ENCODE results near the gene SPEF2.

The SPEF2 gene

DNA sequence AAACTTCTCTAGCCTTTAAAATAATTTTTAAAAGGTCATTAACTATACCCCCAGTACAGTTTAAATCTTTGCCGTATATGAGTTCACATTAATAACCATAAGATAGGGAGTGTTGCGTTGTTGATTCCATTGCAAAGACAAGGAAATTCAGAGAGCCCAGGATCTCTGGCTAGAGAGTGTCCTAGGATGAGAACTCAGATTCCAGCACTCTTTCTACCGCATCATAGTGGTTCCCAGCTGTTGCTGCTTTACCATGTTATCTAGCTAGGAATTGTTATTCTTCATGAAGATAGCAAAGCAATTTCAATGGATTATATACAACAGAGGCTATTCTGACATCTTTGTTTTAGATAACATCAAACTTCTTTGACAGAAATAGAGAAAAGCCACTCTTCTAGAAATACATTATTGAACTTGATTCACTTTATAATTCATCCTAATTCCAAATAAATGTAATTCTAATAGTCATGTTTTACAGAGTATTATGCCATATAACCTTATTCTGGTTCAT, 160.7 kb downstream of the SPEF2 start:
- no peak for DNase-seq (ENCODE audit: low spot score)

DNA sequence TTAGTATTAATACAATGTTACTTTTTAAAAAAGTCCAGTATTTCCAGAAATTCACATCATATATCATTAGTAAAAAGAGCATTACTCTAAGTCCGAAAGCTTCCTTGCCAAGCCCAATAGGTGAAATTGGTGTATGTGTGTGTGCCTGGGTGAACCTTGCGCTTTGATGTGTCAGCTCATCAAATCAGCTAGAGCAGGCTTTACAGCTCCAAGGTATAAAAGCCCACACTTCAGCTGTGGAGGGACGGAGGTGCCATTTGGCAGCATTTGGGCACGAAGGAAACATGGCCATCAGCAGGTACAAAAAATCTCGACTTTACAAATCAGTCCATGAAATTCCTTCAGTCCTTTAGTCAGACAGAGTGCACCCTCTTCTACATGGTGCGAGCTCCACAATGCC, 162.6 kb downstream of the SPEF2 start:
- no peak for DNase-seq (ENCODE audit: low spot score)

DNA sequence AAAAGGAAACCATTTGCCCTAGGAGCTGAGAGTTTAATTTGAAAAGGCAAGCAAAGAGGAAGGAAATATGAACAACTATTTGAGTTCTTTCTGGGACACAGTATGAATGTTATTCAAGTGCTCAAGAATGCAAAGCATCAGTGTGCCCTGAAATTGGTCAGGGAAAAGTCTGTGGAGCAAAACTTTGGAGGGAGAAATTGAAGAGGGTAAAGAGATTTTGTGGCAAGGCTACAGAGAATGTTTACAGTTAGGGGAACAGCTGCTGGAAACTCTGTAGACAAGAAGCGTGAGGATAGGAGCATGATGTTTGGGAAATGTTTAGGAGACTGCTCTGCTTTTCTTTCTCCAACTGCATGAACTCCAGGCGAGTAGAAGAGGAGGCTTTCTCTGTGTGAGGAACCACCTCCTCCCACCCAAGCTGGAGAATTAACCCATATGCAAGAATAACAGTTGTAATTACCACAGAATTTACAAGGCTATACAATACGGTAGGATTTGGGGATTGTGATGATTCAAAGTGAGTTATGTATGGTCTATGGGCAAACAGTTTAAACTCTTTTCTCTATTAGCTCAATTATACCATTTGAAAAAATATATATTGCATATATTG, 163.6 kb downstream of the SPEF2 start:
- DNase-seq (ENCODE audit: low spot score): no peak

DNA sequence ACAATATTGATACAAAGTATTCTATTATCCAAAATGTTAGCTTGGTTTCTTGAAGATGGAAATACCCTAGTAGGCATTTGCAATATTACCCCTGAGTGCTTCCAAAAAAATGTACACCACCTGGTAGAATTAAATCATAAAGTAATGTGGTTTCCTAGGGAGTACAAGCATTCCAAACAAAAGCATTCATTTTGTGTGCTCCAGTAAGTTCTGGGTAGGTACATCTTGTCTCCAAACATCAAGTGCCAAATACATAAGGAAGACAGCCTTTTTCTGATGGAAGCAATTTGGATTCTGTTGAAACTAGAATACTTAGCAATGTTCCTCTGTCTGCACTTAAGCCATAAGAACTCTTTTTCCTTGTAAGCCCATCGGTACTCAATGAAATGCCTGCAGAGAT, 165.9 kb downstream of the SPEF2 start:
- DNase-seq (ENCODE audit: low spot score): no peak

DNA sequence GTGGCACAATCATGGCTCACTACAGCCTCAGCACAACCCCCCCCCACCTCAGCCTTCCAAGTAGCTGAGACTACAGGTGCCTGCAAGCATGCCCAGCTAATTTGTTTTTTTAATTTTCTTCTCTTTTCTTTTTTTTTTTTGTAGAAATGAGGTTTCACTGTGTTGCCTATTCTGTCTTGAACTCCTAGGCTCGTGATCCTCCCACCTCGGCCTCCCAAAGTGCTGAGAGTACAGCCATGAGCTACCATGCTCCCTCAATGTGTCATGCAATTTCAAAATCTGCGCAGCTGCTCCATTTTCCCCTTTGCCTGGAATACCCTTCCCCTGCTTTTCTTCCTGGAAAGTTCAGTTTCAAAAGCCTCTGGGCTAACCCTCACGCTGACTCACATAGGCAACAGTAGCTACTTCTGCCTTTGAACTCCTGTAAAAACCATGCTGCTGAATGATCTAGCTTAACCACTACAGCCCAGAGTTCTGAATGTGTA, 168.0 kb downstream of the SPEF2 start:
- no peak for DNase-seq (ENCODE audit: low spot score)

DNA sequence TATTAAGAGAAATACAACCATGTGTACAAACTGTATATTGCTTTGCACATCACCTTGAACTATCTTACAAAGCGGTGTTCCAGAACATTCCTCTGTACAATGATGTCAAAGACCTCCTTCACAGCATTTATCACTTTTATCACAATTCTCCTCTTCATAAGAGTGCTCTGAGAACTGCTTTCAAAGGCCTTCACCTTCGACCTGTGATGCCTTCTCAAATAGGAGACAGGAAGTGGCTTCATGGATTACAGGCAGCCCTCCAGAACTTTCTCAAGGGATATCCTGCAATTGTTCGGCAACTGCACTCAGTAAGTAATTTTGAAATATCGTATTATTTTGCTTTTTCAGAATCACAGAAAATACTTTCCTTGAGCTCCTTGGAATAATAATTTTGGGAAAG, 171.1 kb downstream of the SPEF2 start:
- no peak for DNase-seq (ENCODE audit: low spot score)

DNA sequence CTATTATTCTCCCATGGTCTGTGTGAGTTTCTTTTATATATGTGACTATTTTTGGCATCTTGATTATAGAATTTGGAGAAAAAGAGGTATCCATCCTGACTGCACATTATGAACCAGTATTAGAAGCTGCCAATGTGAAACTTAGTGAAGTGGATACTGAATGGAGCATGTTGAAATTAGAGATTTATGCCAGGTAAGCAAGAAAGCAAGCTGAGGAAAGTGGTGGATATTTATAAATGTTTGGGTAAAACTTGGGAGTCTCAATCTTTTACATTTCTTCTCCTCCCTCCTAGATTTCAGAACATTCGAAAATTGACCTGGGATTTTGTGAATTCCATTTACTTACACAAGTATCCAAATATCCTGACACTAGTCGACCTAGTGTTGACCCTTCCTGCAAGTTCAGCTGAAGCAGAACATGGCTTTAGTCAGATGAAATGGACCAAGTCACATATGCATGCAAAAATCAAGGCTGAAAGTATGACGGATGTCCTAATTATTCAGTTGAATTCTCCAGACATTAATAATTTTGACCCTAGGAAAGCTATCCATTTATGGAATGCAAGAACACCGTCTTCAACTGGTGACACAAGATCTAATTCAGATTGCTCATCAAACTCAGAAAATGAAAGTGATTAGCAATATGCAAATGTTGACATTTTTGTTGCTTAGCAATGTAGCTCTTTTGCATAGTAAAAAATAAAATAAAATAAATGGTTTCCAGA, 172.2 kb downstream of the SPEF2 start:
- no peak for DNase-seq (ENCODE audit: low spot score)

DNA sequence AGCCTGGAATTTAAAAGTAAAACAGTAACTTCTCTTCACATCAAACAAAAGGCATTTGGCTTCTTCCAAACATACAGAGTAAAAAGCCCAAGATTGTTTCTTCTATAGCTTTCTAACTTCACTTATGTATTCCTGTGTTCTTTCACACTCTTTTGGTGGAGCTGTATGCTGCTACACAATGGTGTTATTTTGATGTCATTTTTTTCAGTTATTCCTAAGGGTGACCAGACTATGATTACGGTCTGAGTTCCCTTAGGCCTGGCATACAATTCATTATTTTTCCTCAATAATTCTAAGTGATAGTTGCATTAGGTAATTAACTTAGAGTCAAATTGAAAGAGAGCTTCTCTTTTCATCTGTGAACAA, 172.8 kb downstream of the SPEF2 start:
- no peak for DNase-seq (ENCODE audit: low spot score)

DNA sequence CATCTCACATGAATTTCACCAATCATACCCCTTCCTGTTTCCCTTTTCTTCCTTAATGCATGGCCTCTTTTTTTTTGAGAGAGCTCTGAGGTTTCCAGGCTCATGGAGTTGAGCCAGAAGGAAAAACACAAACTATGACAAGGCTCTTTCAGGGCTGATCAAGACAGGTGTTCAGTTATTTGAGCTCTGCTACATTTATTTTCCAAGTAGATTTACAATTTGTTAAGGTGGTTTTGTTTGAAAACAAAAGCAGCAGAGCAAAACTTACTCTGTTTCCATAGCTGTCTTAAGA, 176.6 kb downstream of the SPEF2 start:
- no peak for DNase-seq (ENCODE audit: low spot score)

DNA sequence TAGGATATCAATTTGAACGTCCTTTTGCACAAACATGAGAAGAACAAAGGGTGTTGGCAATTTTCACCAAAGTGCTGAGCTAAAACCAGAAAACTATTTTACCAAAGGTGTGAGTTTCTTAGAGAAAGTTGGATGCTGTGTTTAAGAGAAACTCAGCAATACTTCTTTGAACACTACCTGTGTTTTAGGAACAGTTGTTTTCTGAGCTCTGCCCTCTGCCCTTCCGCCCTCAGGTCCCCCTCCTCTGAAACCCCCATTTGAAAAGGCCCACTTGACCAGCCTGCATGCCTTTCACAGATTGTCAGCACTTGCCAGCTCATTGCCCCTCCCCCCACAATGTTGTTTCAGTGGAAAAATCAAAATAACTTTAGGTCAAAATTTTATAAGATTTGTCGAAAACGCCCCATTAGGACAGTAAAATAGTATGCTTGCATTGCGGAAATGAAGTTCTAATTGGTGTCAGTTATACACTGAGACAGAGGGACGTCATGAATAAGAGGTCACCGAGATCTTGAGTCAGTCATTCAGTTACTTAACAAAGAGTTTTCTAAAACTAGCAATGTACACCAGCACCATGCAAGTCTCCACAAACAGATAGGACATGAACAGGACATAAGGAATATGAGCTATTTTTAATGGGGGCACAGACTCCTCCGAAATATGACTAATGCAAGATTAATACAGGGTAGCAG, 177.2 kb downstream of the SPEF2 start:
- peak; percentile 20 for DNase-seq (ENCODE audit: low spot score)

DNA sequence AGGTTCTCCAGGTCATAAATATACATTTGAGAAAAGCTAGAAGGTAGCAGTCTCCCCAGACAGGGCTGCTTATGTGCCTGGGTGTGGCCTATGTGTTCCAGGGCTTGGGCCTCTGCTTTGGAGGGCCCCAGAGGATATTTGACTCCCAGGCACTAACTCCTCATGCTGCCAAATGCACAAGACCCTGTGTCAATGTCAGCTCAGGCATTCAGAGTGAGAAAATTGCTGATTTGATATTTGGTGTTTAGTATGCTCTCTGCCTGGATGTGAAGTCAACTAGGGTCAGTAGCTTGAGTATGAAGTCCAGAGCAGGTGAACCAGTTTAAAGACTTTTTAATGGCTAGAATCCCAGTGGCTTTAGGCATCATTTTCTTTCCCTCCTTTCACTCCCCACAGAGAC, 181.5 kb downstream of the SPEF2 start:
- no peak for DNase-seq (ENCODE audit: low spot score)

DNA sequence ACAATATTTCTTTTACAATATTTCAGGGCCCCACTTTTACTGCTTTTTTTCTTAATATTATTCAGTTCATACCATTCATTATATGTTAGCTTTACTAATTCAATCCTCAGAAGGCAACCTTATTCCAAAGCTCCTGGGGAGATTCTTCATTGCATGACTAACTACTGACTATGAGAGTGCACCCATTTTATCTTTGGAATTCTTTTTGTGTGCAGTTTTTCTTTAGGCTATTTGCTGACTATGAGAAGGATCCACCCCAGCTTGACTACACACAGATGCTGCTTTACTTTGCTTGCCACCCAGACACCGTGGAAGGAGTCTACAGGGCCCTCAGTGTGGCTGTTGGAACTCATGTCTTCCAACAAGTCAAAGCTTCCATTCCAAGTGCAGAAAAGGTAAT, 182.1 kb downstream of the SPEF2 start:
- DNase-seq (ENCODE audit: low spot score): no peak

DNA sequence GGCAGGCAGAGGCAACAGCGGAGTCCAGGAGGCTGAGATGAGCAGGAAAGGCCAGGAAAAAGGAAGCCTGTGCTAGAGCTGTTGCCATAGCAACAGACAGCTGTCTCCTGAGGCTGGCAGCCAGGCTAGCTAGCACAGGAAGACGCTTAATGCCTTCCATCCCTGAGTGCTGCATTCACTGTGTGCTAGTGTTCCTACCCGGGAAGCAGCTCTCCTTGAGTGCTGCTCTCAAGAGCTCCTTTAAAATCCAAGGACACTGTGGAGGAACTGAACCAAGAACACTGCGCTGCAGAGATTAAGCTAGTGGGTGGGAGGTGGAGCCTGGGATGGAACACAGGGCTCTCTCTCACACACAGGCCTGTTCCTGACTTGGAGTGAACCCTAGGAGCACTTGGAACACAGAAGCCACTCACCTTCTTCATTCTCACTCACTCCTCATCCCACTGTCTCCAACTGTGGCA, 185.6 kb downstream of the SPEF2 start:
- DNase-seq (ENCODE audit: low spot score): peak; percentile 78

DNA sequence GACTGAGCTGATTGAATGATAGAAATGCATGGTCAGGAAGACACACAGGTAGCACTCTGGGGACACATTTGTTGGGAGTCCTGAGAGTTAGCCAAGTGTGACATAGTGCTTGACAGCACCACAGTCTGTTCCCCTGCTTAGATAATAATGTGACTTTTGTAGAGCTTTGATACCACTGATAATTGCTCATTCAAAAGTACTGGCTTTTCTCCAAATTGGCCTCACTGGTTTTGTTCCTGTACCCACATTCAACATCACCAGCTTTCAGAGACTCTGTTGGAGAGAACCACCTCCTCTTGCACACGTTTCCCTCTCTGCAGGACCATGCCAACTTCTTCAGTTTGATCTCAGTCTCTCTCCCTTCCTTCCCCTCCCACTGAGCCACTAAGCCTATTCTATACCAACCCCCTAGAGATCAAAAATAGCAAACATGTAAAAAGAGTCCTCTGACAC, 186.6 kb downstream of the SPEF2 start:
- DNase-seq (ENCODE audit: low spot score): no peak

DNA sequence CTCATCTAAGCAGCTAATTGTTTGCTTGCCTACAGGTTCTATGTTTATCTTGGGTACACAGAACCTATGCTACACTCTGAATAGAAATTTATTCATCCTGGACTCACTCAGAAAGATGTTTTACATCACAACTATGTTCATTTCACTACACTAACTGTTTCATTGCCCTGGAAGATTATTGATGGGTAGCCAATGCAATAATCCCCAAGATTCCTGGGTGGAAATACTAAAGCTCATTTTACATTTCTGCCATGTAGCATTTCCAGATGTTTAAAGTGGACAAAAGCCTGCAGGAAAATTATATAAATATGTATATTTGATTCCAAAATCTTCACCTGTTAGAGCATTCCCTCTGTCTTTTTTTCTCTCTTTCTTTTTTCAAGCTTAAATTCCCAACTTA, 187.2 kb downstream of the SPEF2 start:
- DNase-seq (ENCODE audit: low spot score): no peak

DNA sequence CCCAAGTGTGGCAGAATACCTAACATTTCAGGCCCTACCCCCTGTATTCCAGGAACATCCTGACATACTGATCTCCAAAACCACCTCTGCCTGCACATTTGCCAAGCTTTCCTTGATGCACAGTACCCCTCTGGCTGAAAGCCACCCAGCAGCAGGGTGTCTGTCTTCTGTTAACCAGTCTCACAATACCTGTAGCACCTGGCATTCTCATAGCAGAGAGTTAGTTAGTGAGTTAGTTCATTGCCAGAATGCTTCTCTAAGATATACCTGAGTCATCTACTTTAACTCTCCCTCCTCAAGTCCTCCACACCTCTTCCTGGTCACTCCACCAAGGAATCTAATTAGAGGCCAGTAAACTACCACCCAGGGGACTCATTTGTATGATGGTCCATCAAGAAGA, 192.9 kb downstream of the SPEF2 start:
- DNase-seq (ENCODE audit: low spot score): no peak

DNA sequence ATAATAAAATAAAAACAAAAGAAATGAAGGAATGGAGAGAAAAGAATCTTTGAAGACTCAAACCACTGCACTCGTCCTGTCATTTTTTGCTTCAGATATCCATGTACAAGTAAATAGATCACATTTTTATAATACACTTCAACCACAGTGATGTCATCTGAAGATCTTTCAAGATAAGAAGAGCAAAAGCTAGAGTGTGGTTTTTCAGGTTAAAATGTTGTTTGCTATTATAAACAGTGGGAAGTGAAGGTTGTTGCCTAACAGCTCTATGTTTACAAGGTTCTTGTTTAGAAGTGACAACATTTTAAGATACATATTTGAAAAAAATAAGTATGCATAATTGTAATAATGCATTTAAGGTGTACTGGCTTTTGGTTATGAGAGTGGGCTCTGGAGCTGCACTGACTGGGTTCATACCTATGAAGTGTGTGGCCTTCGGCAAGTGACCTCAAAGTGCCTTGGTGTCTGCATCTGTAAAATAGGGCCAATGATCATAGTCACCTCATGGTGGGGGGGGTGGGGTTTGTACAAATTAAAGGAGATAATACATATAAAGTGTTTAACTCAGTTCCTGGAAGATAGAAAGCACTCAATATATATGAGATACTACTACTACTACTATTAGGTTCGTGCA, 193.6 kb downstream of the SPEF2 start:
- no peak for DNase-seq (ENCODE audit: low spot score)

DNA sequence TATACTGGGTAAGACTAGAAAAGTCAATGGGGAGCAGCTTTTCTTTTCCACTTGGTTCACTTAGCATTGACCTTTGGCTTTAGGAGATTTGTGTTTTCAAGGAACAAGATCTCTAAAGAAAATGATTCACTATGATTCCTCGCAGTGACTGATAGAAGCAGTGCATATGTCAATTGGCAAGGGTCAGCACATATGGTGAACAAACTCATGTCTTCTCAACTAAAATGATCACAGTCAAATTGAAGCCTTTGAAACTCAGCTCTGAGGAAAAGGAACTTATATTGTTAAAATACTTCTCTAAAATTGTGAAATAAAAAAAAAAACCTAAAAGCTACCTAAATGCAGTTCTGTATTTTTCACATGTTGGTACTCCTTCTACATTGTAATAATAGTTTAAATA, 195.9 kb downstream of the SPEF2 start:
- DNase-seq (ENCODE audit: low spot score): no peak

DNA sequence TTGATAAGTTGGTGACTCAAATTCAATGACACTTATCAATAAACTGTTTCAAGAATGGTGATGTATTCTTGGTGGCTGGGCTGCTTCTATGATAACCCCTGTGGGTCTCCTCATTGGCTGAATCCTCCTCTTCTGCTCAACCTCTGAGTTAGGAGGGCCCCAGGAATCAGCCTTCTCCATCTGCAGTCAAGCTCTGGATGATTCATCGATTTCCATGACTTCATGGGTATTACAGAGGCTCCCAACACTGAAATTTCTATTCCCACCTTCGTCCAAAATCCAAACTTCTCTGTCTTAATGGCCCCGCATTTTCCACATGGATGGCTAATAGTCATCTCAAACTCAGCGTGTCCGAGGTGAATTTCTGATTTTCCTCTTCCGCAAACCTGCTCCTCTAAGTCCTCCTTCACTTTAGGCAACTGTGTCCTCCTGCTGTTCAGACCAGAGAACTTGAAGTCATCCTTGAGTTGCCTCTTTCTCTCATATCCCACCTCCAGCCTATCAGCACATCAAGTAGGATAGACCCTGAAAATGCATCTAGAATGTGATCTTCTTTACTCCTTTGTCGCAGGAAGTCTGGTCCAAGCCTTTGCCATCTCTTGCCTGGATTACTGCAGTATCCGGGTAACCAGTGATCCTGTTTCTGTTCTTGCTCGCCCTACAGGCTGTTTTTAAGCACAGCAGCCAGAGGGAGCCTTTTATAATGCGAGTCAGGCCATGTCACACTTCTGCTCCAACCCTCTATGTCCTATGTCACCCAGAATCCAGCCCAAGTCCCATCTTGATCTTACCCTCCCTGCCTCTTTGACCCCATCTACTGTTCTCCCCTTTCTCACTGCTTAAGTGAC, 197.7 kb downstream of the SPEF2 start:
- DNase-seq (ENCODE audit: low spot score): peak; percentile 43

DNA sequence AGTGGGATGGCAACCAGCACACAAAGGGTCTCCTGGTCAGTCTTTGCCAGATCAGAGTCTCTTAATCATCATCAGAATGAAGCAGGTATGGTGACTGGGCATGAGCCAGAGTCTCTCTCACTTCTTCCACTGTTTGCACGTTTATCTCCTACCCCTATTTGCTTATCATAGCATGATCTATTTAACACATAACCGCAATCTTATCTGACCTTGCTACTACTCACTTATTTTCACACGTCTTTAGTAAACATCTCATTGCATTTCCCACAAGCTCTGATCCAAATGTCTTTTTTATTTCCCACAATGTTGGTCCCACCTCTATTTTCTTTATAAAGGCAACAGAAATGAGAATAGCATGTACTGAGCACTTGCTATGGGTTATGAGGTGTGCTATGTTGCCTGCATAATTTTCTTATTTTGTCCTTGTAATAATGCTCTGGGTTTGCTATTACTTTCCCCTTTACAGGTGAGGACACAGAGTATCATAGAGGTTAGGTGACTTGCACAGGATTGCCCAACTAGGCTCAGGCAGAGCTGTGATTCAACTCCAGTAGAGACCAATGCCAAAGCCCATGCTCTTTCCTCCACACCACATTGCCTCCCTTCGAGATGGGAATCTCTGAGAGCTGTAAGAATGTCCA, 199.3 kb downstream of the SPEF2 start:
- no peak for DNase-seq (ENCODE audit: low spot score)

DNA sequence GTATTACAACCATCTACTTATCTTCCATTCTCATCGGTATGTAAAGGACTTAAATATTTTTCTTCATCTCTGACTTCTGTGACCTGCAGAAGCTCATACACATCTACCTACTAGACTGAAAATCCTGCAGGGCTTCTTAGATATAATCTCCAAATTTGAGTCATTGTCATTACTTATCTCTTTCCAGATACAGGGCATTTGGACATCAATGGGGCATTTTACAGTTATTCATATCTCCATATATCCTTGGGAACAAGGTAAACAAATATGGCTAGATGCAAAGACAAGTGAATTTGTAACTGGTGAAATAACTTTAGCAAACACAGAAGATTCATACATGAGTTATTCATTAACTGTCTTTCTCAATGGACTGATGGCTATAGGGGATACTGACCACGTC, 201.4 kb downstream of the SPEF2 start:
- no peak for DNase-seq (ENCODE audit: low spot score)
